HG02870 (cell line): Measurements from ENCODE around the gene GATB.

ENCODE experiments used
- ATAC-seq: cut with Tn5 transposase; IDR thresholded peaks from one replicate; pipeline ENCODE4 v1.9.1; 2021; ENCODE audit warnings: mild to moderate bottlenecking, moderate library complexity; ENCODE audit not compliant: unreplicated experiment

The GATB gene, protein sequence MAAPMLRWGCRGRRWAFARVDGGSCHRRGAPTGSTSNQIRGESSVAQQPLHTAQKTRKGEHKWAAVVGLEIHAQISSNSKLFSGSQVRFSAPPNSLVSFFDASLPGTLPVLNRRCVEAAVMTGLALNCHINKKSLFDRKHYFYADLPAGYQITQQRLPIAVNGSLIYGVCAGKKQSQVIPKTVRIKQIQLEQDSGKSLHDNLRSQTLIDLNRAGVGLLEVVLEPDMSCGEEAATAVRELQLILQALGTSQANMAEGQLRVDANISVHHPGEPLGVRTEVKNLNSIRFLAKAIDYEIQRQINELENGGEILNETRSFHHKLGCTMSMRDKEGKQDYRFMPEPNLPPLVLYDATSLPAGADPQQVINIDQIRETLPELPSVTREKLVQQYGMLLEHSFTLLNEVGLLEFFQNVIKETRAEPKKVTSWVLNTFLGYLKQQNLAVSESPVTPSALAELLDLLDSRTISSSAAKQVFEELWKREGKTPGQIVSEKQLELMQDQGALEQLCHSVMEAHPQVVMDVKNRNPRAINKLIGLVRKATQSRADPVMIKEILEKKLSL

GRCh38 chr4:151760712-151761661, at the start of gene GATB:
TSS of gene GATB (minus strand) at chr4:151761007. CDS start at chr4:151760982, 25 bp downstream.
- ATAC-seq, result peak; percentile 100

GRCh38 chr4:151810476-151810875, 49.7 kb upstream of the GATB start:
- ATAC-seq, result no peak

- ATAC-seq, result no peak
These were observed 48.9 kb upstream of the GATB start for GRCh38 chr4:151809716-151810115.

DNA sequence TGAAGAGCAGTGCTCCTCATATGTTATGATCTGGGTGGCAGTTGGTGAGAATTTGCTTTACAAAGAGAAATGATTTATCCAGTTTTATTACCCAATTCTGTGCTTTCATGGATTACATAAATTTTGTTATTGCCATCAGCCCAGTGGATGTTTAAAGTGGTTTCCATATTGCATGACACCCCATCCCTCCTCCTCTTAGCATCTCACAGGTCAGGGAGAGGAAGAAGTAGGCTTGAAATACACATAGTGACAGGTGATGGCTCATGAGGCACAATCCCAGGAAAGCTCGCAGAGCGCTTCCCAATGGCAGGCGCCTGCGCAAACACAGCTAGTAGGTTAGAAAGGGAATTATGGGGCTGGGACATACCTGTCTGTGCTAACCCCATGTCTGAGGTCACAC, 47.7 kb upstream of the GATB start:
- no peak for ATAC-seq

DNA sequence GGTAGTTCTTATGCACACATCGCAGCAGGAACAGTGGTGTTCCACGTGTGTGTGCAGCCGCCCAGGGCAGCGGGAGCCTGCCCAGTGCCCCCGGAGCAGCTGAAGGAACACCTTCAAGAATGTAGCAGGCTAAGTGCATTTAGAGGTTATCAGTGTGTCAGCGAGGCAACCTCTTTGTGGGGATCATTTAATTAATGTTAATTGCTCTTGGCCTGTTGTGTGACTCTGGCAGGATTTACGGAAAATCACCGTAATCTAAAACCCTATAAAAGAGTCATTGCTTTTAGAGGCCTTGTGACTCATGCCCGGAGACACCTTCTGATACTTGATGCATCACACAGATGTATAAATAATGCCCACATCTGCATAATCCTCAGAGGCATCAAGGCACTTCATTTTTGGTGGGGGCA, 47.3 kb upstream of the GATB start:
- no peak for ATAC-seq

- ATAC-seq, result no peak
These were observed 46.4 kb upstream of the GATB start for GRCh38 chr4:151807220-151807619.

DNA sequence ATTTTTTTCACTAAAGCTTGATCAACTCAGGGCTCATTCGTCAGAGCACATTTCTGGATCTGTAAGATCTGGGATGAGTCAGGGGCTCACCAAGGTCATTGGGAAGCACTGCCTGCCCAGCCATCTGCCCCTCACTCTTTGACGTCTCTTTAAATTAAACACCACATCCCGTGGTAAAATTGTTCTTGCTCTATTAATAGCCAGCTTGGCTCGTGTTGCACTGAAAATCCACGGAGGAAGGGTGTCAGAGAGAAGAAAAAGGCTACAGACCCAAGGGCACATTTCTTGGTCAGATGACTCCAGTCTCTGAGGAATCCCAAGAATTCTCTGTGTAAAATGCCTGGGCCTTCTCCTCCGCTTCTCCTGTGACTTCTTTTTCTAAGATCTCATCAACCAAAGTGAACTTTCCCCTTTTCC, 45.7 kb upstream of the GATB start:
- no peak for ATAC-seq

- no peak for ATAC-seq
These were observed 44.0 kb upstream of the GATB start for GRCh38 chr4:151804821-151805220.

DNA sequence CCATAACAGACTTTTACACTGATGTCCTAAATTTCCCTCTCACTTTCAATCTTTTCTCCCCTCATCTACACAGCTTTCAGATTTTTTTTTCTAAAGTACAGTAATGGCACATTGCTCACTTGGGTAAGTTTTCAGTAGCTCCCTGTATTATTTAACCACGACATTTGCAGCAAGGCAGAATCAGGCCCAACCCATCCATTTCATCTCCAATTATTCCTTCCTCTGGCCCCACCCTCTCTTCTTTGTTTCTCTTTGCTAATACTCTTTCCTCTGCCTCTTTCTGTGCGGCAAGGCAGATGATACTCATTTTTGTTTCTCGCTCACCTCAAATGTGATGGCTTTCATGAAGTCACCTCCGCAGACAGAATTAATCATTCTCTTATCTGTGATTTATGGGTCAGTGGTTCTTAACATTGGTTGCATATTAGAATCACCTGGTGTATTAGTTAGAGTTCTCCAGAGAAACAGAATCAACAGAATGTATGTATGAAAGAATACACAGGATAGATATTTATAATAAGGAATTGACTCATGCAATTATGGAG, 43.4 kb upstream of the GATB start:
- no peak for ATAC-seq

GRCh38 chr4:151803246-151803645, 42.4 kb upstream of the GATB start:
- ATAC-seq, result no peak

GRCh38 chr4:151801547-151802516, 41.0 kb upstream of the GATB start:
- ATAC-seq, result no peak

- ATAC-seq, result no peak
These were observed 38.7 kb upstream of the GATB start for GRCh38 chr4:151799417-151800012.

DNA sequence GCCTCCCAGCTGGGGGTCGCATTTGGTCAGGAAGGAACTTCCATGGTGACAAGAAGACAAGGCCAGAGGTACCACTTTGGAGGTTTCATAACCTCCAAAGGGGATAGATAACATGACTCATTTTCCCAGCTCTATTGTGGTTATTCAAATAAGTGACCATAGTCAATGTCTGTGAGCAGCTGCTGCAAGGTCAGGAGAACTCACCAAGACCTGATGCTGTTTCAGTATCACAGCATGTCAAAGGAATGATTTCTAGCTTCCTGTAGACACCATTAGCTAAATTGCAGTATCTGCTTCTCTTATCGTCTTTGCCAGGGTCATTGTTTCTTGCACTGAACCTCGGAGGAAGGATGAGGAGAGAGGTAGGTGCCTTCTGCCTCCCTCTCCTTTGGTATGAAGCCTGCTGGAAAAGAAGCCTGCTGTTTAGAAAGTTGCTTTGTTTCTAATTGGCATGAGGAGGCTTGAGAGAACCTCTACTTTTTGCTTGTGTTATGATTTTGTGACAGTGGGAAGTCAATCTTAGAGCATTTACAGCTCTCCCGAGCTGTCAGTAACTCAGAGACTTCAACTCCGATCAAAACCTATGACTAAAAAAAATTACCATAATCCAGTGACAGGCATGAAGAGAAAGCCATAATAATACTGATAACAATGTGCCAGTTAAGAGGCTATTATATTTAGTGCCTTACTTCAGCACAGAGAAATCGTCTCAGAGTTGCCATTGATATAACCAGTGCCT, 38.0 kb upstream of the GATB start:
- peak; percentile 88 for ATAC-seq

- no peak for ATAC-seq
These were observed 37.0 kb upstream of the GATB start for GRCh38 chr4:151797853-151798252.

GRCh38 chr4:151797131-151797530, 36.3 kb upstream of the GATB start:
- no peak for ATAC-seq

DNA sequence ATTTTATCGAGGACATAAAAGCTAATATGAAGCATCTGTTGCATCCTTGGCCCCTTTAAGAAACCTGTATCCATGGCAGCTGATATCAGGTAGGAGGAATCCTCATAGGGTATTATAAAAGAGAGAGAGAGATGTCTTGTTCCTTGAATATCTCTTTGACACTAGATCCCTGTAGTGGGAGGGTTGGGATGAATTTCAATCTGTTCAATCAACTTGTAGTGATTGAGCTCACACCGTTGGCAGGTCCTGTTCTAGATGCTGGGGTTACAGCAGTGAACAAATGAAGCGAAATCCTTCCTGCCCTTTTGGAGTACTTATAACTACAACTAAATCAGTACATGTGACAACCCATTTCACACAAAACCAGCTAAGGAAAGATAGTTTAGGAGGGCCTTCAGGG, 35.3 kb upstream of the GATB start:
- ATAC-seq, result no peak

DNA sequence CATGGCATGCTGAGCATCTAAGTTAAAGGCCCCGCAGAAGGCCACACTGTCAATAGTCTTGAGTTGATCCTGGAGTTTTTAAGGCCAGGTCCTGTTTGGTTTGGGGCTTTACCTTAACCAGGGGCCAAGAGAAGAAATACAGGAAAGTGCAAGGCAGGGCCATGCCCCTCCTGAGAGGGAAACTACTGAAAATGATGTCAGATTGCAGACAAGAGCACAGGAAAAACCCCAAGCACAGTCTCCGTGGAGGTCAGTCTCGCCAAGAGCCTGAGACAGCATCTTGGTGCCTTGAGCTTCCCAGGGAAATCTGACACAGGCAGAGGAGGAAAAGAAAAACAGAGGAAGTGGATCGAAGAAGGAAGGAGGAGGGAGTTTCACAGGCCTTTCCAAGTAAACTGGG, 32.2 kb upstream of the GATB start:
- ATAC-seq, result no peak

GRCh38 chr4:151792530-151792929, 31.7 kb upstream of the GATB start:
- no peak for ATAC-seq

GRCh38 chr4:151788021-151788420, 27.2 kb upstream of the GATB start:
- ATAC-seq, result no peak
